ENCODE data around the gene SEMA3B. TPM values are rescaled to one million over a fixed set of nuclear protein-coding genes. Genes with fewer than 3 reads are reported as not detected.

SEMA3B gene
- total and polyA plus RNA-seq, 9 of the 15 experiments (the other 6 are each of a cell fraction or from before 2014, with no cell fraction given), result 0.03 to 1.8 (median 0.55) TPM; not detected in 1

- TF ChIP-seq, protein P1, sequence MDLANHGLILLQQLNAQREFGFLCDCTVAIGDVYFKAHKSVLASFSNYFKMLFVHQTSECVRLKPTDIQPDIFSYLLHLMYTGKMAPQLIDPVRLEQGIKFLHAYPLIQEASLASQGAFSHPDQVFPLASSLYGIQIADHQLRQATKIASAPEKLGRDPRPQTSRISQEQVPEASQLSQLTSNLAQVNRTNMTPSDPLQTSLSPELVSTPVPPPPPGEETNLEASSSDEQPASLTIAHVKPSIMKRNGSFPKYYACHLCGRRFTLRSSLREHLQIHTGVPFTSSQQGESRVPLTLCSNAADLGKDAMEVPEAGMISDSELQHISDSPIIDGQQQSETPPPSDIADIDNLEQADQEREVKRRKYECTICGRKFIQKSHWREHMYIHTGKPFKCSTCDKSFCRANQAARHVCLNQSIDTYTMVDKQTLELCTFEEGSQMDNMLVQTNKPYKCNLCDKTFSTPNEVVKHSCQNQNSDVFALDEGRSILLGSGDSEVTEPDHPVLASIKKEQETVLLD (IDR thresholded peaks at IDR 0.05), result 0 out of 2 replicates have a peak, but pooled peaks have one; percentile 22
- TF ChIP-seq PKNOX1 (IDR thresholded peaks at IDR 0.05) (no peak), ETV1 (tag; conservative IDR thresholded peaks at IDR 0.05; ENCODE audit: low read depth) (peak; percentile 87), ZNF764 (CRISPR knock-in tag; IDR thresholded peaks at IDR 0.05; ENCODE audit: low read depth) (no peak), MCM7 (IDR thresholded peaks at IDR 0.05) (no peak), AFF4 (CRISPR knock-in tag; IDR thresholded peaks at IDR 0.05) (0 out of 2 replicates have a peak, but pooled peaks have one; percentile 69), SMAD3 (CRISPR knock-in tag; conservative IDR thresholded peaks at IDR 0.05) (no peak), KAT7 (CRISPR knock-in tag; IDR thresholded peaks at IDR 0.05; ENCODE audit: borderline replicate concordance) (peak; percentile 74; the same call in 1 of the 2 replicates), ZFPM2 (CRISPR knock-in tag; IDR thresholded peaks at IDR 0.05) (no peak), ZNF561 (CRISPR knock-in tag; conservative IDR thresholded peaks at IDR 0.05) (no peak), NONO (IDR thresholded peaks at IDR 0.05; ENCODE audit: low read depth in 2 of 2, low read length in 1 of 2) (0 out of 4 replicates have a peak, but pooled peaks of 1 of the 2 experiments have one; percentile 24)
- TF ChIP-seq, protein P2, sequence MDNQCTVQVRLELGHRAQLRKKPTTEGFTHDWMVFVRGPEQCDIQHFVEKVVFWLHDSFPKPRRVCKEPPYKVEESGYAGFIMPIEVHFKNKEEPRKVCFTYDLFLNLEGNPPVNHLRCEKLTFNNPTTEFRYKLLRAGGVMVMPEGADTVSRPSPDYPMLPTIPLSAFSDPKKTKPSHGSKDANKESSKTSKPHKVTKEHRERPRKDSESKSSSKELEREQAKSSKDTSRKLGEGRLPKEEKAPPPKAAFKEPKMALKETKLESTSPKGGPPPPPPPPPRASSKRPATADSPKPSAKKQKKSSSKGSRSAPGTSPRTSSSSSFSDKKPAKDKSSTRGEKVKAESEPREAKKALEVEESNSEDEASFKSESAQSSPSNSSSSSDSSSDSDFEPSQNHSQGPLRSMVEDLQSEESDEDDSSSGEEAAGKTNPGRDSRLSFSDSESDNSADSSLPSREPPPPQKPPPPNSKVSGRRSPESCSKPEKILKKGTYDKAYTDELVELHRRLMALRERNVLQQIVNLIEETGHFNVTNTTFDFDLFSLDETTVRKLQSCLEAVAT (IDR thresholded peaks at IDR 0.05), result no peak
- TF ChIP-seq, protein P3, sequence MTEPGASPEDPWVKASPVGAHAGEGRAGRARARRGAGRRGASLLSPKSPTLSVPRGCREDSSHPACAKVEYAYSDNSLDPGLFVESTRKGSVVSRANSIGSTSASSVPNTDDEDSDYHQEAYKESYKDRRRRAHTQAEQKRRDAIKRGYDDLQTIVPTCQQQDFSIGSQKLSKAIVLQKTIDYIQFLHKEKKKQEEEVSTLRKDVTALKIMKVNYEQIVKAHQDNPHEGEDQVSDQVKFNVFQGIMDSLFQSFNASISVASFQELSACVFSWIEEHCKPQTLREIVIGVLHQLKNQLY (CRISPR knock-in tag; conservative IDR thresholded peaks at IDR 0.05), result no peak
Observed at GRCh38 chr3:50227390-50228183, 41.4 kb upstream of the SEMA3B start (continued).
